CD14-positive monocyte (primary cell): ENCODE data around the gene SVIL. TPM values are rescaled to one million over a fixed set of nuclear protein-coding genes. Genes with fewer than 3 reads are reported as not detected.

Source experiments
- DNase-seq, 3 donors: peaks; one replicate each; pipeline ENCODE4 v3.0.0-alpha.2; 2011 to 2022
- H2AFZ ChIP-seq: 2 replicates; pipeline ENCODE4 v1.6.0; 2012; ENCODE audit warnings: mild to moderate bottlenecking, low read depth, low read length, inconsistent platforms; ENCODE audit not compliant: insufficient read depth, poor library complexity, severe bottlenecking
- H3K27ac ChIP-seq, 2 donors: 1 replicate in 1 of 2; 2 replicates in 1 of 2; pipeline ENCODE4 v1.5.1; 2012 to 2013; ENCODE audit warnings: low read length in 2 of 2, control low read depth in 1 of 2, inconsistent platforms in 1 of 2, low read depth in 1 of 2, mild to moderate bottlenecking in 1 of 2
- H3K27me3 ChIP-seq, 2 donors: one replicate each; pipeline versions ENCODE4 v1.6.0 to v1.6.1; 2011 to 2013; ENCODE audit warnings: low read length in 2 of 2; ENCODE audit not compliant: control insufficient read depth in 2 of 2, insufficient read depth in 2 of 2
- H3K36me3 ChIP-seq, 2 donors: replicated peaks in 1 of 2; 1 replicate in 1 of 2; 2 replicates in 1 of 2; pipeline versions ENCODE4 v1.5.1 to v1.6.1; 2012 to 2013; ENCODE audit warnings: low read length in 2 of 2, control low read depth in 1 of 2, inconsistent platforms in 1 of 2, mild to moderate bottlenecking in 1 of 2; ENCODE audit not compliant: insufficient read depth in 2 of 2, control insufficient read depth in 1 of 2
- H3K4me1 ChIP-seq, 2 donors: 1 replicate in 1 of 2; 2 replicates in 1 of 2; pipeline versions ENCODE4 v1.5.1 to v1.6.1; 2012 to 2013; ENCODE audit warnings: low read length in 2 of 2, control low read depth in 1 of 2, inconsistent platforms in 1 of 2, mild to moderate bottlenecking in 1 of 2, moderate library complexity in 1 of 2; ENCODE audit not compliant: insufficient read depth in 2 of 2, control insufficient read depth in 1 of 2
- H3K4me2 ChIP-seq: replicated peaks from 2 replicates; pipeline ENCODE3; 2012; ENCODE audit warnings: low read length, moderate library complexity, mild to moderate bottlenecking; ENCODE audit not compliant: poor library complexity, severe bottlenecking; ENCODE audit errors: extremely low read depth
- H3K4me3 ChIP-seq, 3 experiments: fragments of 200-600 bp in 1 of 3; sonication (generic) in 1 of 3; replicated peaks in 1 of 3; 1 replicate in 2 of 3; 2 replicates in 1 of 3; pipeline ENCODE4 v1.5.1; 2011 to 2013; ENCODE audit warnings: low read length in 3 of 3, mild to moderate bottlenecking in 3 of 3, control low read depth in 2 of 3, low read depth in 2 of 3, inconsistent platforms in 1 of 3, moderate library complexity in 1 of 3
- H3K79me2 ChIP-seq: 2 replicates; pipeline ENCODE4 v1.6.0; 2012; ENCODE audit warnings: mild to moderate bottlenecking, control low read depth, inconsistent platforms, low read length, moderate library complexity; ENCODE audit not compliant: insufficient read depth
- H3K9ac ChIP-seq: 2 replicates; pipeline ENCODE4 v1.6.0; 2017; ENCODE audit warnings: low read length, mild to moderate bottlenecking; ENCODE audit not compliant: insufficient read depth, poor library complexity, severe bottlenecking
- H3K9me3 ChIP-seq, 2 donors: replicated peaks in 1 of 2; 1 replicate in 1 of 2; 2 replicates in 1 of 2; pipeline versions ENCODE4 v1.5.1 to v1.6.1; 2012 to 2013; ENCODE audit warnings: low read length in 2 of 2, control low read depth in 1 of 2; ENCODE audit not compliant: control insufficient read depth in 1 of 2, insufficient read depth in 1 of 2
- H4K20me1 ChIP-seq: 2 replicates; pipeline ENCODE4 v1.6.0; 2012; ENCODE audit warnings: mild to moderate bottlenecking, low read length, control low read depth, moderate library complexity; ENCODE audit not compliant: insufficient read depth
- H3K27ac Mint-ChIP-seq, 7 donors: one replicate each; pipeline ENCODE4 v1.8.0; 2020; ENCODE audit warnings: mild to moderate bottlenecking in 7 of 7, mixed read lengths in 7 of 7, moderate library complexity in 6 of 7, inconsistent platforms in 2 of 7
- H3K27me3 Mint-ChIP-seq, 3 donors: one replicate each; pipeline ENCODE4 v1.8.0; 2021 to 2022; ENCODE audit warnings: low read depth in 3 of 3, mild to moderate bottlenecking in 3 of 3, mixed read lengths in 3 of 3, moderate library complexity in 3 of 3, inconsistent platforms in 1 of 3
- H3K36me3 Mint-ChIP-seq, 2 donors: one replicate each; pipeline ENCODE4 v1.8.0; 2020; ENCODE audit warnings: mixed read lengths in 2 of 2, inconsistent platforms in 1 of 2, mild to moderate bottlenecking in 1 of 2
- H3K4me1 Mint-ChIP-seq: one replicate; pipeline ENCODE4 v1.8.0; 2020; ENCODE audit warnings: mild to moderate bottlenecking, mixed read lengths
- H3K4me3 Mint-ChIP-seq, 2 donors: one replicate each; pipeline ENCODE4 v1.8.0; 2020; ENCODE audit warnings: mild to moderate bottlenecking in 2 of 2, mixed read lengths in 2 of 2, moderate library complexity in 1 of 2
- H3K9me3 Mint-ChIP-seq, 7 donors: one replicate each; pipeline ENCODE4 v1.8.0; 2020 to 2022; ENCODE audit warnings: mixed read lengths in 7 of 7, mild to moderate bottlenecking in 6 of 7, moderate library complexity in 6 of 7, inconsistent platforms in 2 of 7
- CTCF ChIP-seq: fragments of 200-600 bp; IDR thresholded peaks from one replicate; pipeline ENCODE4 v1.8.0; 2022; ENCODE audit warnings: antibody characterized with exemption, mild to moderate bottlenecking
- WGBS: methylation state at CpG from one replicate; pipeline ENCODE4 v1.1.5; 2013; ENCODE audit warnings: missing lambda C conversion rate; ENCODE audit not compliant: insufficient coverage; 5-methylcytosine and 5-hydroxymethylcytosine counted together
- intact Hi-C, 2 donors: fragments of 100-400 bp; cut with micrococcal nuclease; formaldehyde crosslinking; loops; one replicate each; pipeline versions ENCODE4 v1.15.0 to v1.15.1; 2023
- polyA plus RNA-seq, 3 donors: library from polyadenylated mRNA; depleted of rRNA in 1 of 3; unstranded in 2 of 3; stranded (reverse) in 1 of 3; fragments of 300-500 nt in 2 of 3; fragments of >200 nt in 1 of 3; fragmentation: Illumina TruSeq in 2 of 3; gene quantifications; 1 replicate in 2 of 3; 2 replicates in 1 of 3; pipeline ENCODE4 v1.2.3, GENCODE V29; 2012 to 2021

SVIL gene
- polyA plus RNA-seq, 3 donors: 2.1 to 14.3 (median 5.8) TPM

- Histone ChIP-seq H2AFZ (no peak overlapping the region), H3K79me2 (peaks cover 2% of the 10 kb centered on the region), H3K4me3 (no peak overlapping the region), H3K4me1 (peaks cover 0 to 6% of the 10 kb centered on the region in 2 donors), H4K20me1 (peaks cover 20% of the 10 kb centered on the region), H3K36me3 (peaks cover 17 to 51% of the 10 kb centered on the region in 2 donors), H3K27me3 (no peaks in the 10 kb centered on the region), H3K9me3 (no peaks in the 10 kb centered on the region), H3K9ac (no peak overlapping the region), H3K4me2 (no peak overlapping the region), H3K27ac (no peak overlapping the region)
- no peaks in the 10 kb centered on the region for H3K9me3 Mint-ChIP-seq
- no peak for DNase-seq
- H3K27ac Mint-ChIP-seq: no peak overlapping the region
- 50% methylated on average over 2 of the region's 5 CpGs for WGBS
- no peaks in the 10 kb centered on the region for H3K27me3 Mint-ChIP-seq
- peaks cover 11% of the 10 kb centered on the region for H3K4me1 Mint-ChIP-seq
- intact Hi-C loops: no loop called here
- H3K36me3 Mint-ChIP-seq: peaks cover 35 to 58% of the 10 kb centered on the region in 2 donors
- TF ChIP-seq CTCF: no peak
- peak overlapping the region in 1 of 2 donors; percentile 2 for H3K4me3 Mint-ChIP-seq
Measured at GRCh38 chr10:29545122-29545521, 89.6 kb downstream of the SVIL start.

DNA sequence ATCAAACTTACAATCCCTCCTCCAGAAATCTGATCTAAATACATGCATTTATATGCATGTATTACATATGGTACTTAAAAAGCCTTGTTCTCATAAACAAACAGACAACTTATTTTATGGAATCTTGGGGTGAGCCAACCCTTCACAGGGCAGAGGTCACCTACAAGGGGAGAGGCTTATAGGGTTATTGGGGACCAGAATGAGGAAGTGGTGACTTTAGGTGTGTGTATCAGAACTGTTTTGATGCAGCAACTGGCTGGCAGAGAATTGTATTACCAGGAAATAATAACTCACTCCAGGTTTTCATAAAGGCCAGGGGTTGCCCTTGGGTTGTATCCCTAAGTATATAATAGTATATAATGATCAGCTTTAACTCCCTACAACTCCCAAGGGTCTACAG, 91.1 kb downstream of the SVIL start:
- H3K27ac ChIP-seq: no peak overlapping the region
- no peak overlapping the region for H3K9ac ChIP-seq
- peaks cover 42 to 64% of the 10 kb centered on the region in 2 donors for H3K36me3 Mint-ChIP-seq
- no peak overlapping the region for H3K4me2 ChIP-seq
- no peaks in the 10 kb centered on the region for H3K9me3 Mint-ChIP-seq
- peak overlapping the region in 1 of 7 donors; percentile 15 for H3K27ac Mint-ChIP-seq
- intact Hi-C loops: no loop called here
- H3K4me3 ChIP-seq: no peak overlapping the region
- no peak overlapping the region for H3K4me3 Mint-ChIP-seq
- peaks cover 11% of the 10 kb centered on the region for H3K4me1 Mint-ChIP-seq
- H3K27me3 ChIP-seq: no peaks in the 10 kb centered on the region
- TF ChIP-seq CTCF: no peak
- H3K27me3 Mint-ChIP-seq: no peaks in the 10 kb centered on the region
- peaks cover 20% of the 10 kb centered on the region for H4K20me1 ChIP-seq
- no peak overlapping the region for H2AFZ ChIP-seq
- no peaks in the 10 kb centered on the region for H3K9me3 ChIP-seq
- peaks cover 2% of the 10 kb centered on the region for H3K79me2 ChIP-seq
- no peak for DNase-seq
- H3K4me1 ChIP-seq: peaks cover 0 to 6% of the 10 kb centered on the region in 2 donors
- peaks cover 17 to 58% of the 10 kb centered on the region in 2 donors for H3K36me3 ChIP-seq
